Retinal pigment epithelial cell (primary cell): ENCODE results near the gene SP140.

Experiments used
- DNase-seq: peaks from one replicate; pipeline ENCODE4 v3.0.0-alpha.2; 2010; ENCODE audit warnings: low read depth
- H3K4me3 ChIP-seq: 2 replicates; pipeline ENCODE4 v1.5.1; 2011; ENCODE audit warnings: mild to moderate bottlenecking, low read length, control low read depth, moderate library complexity
- CTCF ChIP-seq: conservative IDR thresholded peaks from 2 replicates; pipeline ENCODE4 v1.5.1; 2011; ENCODE audit warnings: low read depth, low read length, control low read depth, inconsistent platforms

SP140 gene

GRCh38 chr2:230346921-230347533 is 121.5 kb downstream of the SP140 start:
- DNase-seq, result no peak
- no peak overlapping the region for H3K4me3 ChIP-seq
- no peak for TF ChIP-seq CTCF

GRCh38 chr2:230347659-230348305 is 122.2 kb downstream of the SP140 start:
- H3K4me3 ChIP-seq, result no peak overlapping the region
- no peak for DNase-seq

GRCh38 chr2:230348787-230349186 is 123.3 kb downstream of the SP140 start:
- no peak overlapping the region for H3K4me3 ChIP-seq
- TF ChIP-seq CTCF, result no peak
- DNase-seq, result no peak

More at GRCh38 chr2:230347659-230348305, 122.2 kb downstream of the SP140 start:
- TF ChIP-seq CTCF, result no peak

GRCh38 chr2:230356084-230356483 is 130.5 kb downstream of the SP140 start:
- no peak overlapping the region for H3K4me3 ChIP-seq
- no peak for TF ChIP-seq CTCF
- DNase-seq, result no peak

GRCh38 chr2:230358305-230358704 is 132.8 kb downstream of the SP140 start:
- H3K4me3 ChIP-seq, result no peak overlapping the region
- TF ChIP-seq CTCF, result no peak
- no peak for DNase-seq

- no peak for TF ChIP-seq CTCF
- DNase-seq, result no peak
- H3K4me3 ChIP-seq, result no peak overlapping the region
These were observed 134.5 kb downstream of the SP140 start for GRCh38 chr2:230360028-230360427.
